Choroid plexus epithelial cell (primary cell): ENCODE data around the gene GPR101.

ENCODE experiments used
- DNase-seq: peaks from one replicate; pipeline ENCODE4 v3.0.0-alpha.2; 2010; ENCODE audit warnings: low read depth
- H3K4me3 ChIP-seq: 2 replicates; pipeline ENCODE4 v1.5.1; 2011; ENCODE audit warnings: low read depth, mild to moderate bottlenecking, control low read depth, low read length, moderate library complexity
- TF ChIP-seq, protein P1 (sequence below): conservative IDR thresholded peaks from 2 replicates; pipeline ENCODE4 v1.5.1; 2011; ENCODE audit warnings: low read depth, mild to moderate bottlenecking, control low read depth, inconsistent platforms, low read length, moderate library complexity

The GPR101 gene, protein sequence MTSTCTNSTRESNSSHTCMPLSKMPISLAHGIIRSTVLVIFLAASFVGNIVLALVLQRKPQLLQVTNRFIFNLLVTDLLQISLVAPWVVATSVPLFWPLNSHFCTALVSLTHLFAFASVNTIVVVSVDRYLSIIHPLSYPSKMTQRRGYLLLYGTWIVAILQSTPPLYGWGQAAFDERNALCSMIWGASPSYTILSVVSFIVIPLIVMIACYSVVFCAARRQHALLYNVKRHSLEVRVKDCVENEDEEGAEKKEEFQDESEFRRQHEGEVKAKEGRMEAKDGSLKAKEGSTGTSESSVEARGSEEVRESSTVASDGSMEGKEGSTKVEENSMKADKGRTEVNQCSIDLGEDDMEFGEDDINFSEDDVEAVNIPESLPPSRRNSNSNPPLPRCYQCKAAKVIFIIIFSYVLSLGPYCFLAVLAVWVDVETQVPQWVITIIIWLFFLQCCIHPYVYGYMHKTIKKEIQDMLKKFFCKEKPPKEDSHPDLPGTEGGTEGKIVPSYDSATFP

DNA sequence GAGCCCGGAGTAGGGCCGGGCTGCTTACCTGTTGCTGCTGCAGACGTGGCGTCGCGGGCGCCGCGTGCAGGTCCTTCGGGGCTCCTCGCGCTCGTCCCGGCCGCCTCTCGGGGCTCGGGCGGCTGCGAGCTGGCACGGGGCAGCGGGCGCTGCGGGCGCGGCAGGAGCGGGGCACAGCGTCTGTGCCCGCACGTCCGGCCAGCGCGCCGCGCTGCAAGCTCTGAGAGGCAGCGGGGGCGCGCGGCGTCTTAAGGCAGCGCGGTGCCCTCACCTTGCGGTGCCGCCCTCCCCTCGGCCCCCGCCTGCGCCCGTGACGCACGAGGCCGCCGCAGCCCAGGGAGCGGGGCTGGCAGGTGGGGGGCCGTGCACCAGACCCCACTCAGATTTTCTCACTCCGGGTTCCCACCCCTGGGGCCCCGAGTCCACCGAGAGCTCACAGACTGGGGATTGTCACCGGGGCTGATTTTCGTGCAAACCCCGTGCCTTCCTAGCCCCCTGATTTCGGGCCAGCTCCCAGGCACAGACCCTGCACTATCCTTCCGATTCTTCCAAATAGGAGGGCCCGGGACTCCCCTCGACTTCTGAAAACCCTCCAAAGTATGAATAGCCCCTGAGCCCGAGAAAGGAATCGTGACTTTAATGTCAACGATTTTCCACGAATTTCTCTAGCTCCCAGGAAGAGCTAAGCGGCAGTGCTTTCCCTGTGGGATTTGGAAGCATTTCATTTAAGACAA, at the start of gene GPR101:
TSS of gene GPR101 (minus strand) at position 222 of the 734 bp plus-strand sequence. CDS start 2,321 bp downstream, outside the sequence.
- no peak within 1 kb of the TSS for H3K4me3 ChIP-seq
- TF ChIP-seq, protein P1, sequence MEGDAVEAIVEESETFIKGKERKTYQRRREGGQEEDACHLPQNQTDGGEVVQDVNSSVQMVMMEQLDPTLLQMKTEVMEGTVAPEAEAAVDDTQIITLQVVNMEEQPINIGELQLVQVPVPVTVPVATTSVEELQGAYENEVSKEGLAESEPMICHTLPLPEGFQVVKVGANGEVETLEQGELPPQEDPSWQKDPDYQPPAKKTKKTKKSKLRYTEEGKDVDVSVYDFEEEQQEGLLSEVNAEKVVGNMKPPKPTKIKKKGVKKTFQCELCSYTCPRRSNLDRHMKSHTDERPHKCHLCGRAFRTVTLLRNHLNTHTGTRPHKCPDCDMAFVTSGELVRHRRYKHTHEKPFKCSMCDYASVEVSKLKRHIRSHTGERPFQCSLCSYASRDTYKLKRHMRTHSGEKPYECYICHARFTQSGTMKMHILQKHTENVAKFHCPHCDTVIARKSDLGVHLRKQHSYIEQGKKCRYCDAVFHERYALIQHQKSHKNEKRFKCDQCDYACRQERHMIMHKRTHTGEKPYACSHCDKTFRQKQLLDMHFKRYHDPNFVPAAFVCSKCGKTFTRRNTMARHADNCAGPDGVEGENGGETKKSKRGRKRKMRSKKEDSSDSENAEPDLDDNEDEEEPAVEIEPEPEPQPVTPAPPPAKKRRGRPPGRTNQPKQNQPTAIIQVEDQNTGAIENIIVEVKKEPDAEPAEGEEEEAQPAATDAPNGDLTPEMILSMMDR, result no peak
- DNase-seq, result no peak

DNA sequence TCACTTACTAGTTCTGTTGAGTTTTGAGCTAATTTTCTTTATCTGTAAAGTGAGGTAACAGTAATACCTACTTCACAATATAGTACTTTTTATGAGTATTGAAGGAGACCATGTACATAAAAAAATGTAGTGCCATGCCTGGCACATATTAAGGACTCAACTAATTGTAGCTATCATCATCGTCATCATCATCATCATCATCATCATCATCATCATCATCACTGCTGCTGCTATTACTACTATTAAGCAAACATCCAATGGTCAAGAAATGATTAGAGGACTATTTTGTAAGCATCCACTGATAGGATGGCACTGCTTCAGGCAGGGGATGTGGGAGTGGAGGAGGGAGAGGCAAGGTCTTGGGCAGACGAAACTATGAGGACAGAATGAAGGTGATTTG, 47.4 kb upstream of the GPR101 start:
- TF ChIP-seq, protein P1, result no peak
- DNase-seq, result no peak
- no peak overlapping the region for H3K4me3 ChIP-seq

DNA sequence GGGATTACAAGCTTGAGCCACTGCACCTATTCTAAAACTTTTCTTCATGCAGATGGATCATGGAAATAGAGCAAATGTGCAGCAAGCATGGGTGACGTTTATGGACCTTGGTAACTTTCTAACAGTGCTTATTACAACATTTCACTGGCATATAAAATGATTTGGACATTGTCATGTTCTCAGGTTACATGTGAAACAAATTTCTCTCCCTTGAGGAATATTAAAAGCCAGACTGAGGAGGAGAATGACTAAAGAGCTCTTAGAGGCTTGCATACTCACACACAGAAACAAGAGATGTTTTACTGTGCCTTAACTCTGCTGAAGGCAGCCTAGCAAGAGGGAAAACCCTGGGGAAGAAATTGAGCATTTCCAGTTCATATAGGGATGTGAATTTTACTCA, 38.6 kb upstream of the GPR101 start:
- H3K4me3 ChIP-seq, result no peak overlapping the region
- DNase-seq, result no peak
- TF ChIP-seq, protein P1, result no peak

DNA sequence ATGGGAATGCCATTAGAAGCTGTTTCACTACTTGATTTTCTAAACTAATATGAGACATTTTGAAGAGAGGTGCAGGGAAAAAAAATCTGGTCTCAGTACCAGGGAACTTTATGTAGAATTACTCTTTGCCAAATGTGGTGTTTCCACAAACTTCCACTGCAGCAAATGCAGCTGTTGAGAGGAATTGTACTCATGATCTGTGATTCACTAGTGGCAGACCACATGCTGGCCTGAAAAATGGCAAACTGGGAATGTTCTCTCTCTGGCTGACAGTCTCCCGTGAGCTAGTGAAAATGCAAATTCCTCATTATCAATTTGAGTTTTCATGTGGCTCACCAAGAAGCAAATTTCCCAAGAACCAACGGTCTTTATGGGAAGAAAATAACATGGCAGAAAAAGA, 37.8 kb upstream of the GPR101 start:
- TF ChIP-seq, protein P1, result no peak
- no peak overlapping the region for H3K4me3 ChIP-seq
- no peak for DNase-seq

DNA sequence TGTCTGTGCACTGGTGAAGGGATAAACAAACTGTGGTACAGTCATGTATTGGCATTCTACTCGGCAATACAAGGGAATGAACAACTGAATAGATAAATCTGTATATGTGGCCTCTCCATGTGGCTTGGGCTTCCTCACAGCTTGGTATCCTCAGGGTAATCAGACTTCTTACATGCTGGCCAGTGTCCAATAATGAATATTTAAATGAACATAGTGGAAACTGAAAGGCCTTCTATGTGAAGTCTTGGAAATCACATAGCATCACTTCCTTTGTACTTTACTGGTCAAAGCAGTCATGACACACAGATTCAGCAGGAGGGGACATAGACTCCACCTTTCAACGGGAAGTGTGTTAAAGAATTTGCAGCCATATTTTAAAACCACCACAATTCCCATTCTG, 33.4 kb upstream of the GPR101 start:
- TF ChIP-seq, protein P1, result no peak
- H3K4me3 ChIP-seq, result no peak overlapping the region
- DNase-seq, result no peak

DNA sequence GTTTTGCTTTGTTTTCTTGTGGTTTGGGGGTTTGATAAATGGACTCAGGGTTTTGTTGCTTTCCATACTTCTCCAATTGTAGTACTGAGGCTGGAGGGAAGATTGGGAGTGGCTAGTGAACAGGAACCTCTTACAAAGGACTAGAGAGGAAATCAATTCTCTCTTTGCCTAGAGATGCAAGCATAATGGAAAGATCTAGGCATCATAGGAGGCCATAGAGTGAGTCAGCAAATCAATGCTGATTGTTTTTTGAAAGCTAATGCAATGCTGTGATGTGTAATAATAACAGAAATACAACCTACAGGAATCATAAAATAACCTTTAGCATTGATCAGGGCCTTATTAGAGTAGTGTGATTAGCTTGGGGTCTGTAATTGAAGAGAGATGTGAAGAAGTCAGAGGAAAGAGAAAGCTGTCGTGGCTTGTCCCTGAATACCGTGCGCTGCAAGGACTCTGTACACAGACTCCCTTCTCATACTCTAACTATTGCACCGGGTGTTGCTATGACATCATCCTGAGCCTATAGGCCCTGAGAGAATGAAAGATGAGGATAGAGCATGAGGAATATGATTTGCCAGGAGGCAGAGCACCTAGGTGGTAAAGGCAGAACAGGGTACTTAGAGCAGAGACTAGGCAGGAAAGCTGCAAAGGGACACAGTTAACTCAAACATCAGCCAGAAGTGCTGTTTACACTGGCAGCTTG, 29.3 kb upstream of the GPR101 start:
- DNase-seq, result no peak
- no peak overlapping the region for H3K4me3 ChIP-seq
- TF ChIP-seq, protein P1, result no peak
